Myometrial cell (primary cell): ENCODE results near the gene OGFR. TPM values are rescaled to one million over a fixed set of nuclear protein-coding genes. Genes with fewer than 3 reads are reported as not detected.

ENCODE experiments used
- total RNA-seq: library from RNA; depleted of rRNA; stranded (reverse); fragments of >200 nt; gene quantifications from 2 replicates; pipeline ENCODE4 v1.2.3, GENCODE V29; 2015

OGFR gene, protein sequence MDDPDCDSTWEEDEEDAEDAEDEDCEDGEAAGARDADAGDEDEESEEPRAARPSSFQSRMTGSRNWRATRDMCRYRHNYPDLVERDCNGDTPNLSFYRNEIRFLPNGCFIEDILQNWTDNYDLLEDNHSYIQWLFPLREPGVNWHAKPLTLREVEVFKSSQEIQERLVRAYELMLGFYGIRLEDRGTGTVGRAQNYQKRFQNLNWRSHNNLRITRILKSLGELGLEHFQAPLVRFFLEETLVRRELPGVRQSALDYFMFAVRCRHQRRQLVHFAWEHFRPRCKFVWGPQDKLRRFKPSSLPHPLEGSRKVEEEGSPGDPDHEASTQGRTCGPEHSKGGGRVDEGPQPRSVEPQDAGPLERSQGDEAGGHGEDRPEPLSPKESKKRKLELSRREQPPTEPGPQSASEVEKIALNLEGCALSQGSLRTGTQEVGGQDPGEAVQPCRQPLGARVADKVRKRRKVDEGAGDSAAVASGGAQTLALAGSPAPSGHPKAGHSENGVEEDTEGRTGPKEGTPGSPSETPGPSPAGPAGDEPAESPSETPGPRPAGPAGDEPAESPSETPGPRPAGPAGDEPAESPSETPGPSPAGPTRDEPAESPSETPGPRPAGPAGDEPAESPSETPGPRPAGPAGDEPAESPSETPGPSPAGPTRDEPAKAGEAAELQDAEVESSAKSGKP
- 42.4 and 53.9 TPM in 2 replicates for total RNA-seq

DNA sequence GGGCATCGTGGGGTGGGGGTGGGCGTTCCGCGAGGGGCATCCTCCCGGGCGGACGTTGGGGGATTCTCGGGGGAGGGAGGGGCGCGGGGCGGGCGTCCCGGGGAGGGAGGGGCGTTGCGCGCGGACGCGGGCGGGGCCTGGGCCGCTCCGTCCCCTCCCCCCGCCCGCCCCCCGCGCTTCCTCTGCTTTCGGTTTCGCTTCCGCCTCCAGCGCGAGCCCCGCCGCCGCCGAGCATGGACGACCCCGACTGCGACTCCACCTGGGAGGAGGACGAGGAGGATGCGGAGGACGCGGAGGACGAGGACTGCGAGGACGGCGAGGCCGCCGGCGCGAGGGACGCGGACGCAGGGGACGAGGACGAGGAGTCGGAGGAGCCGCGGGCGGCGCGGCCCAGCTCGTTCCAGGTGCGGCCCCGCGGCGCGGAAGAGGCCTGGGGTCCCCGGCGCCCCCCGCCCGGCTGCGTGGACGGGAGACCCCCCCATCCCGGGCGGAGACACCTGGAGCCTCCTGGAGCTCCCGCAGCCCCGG is at the start of gene OGFR:
OGFR (plus strand) TSS at position 209 of the 528 bp plus-strand sequence; CDS start at position 234, 25 bp downstream.

DNA sequence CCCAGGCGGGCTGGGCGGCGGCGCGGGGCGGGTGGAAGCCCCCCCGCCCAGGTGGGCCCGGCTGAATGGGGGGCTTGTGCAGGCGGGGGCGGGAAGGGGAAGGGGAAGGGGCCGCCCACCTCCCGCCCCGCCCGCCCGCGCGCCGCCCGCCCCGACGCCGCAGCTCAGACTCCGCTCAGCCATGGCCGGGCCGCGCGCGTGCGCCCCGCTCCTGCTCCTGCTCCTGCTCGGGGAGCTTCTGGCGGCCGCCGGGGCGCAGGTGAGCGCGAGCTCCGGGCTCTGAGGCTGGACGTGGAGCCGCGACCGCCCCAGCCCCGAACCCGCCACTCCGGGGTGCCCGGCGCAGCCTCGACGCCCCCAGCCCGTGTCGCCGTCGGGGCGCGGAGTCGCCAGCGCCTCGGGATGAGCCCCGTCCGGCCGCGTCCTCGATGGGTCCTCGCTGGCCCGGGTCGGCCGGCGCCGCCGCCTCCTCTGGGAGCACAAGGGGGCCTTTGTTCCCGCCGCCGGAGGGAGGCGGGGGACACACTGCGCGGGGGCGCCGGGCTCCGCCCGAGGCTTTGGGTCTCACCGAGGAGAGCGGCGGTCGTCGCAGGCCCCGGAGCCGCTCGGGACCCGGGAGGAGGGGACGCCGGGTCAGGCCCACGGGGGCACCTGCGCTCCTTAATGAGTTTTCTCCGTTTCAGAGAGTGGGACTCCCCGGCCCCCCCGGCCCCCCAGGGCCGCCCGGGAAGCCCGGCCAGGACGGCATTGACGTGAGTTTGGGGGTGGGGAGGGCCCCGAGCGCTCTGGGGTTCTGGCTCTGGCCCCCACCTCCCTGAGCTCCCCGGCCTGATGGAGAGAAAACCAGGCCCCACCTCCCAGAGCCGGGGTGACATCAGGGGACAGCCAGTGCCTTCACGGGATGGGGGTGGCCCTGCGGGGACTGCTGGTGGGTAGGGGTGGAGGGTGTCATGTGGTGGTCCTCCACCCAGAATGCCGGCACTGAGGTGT is 12.5 kb downstream of the OGFR start, which contains the start of gene COL9A3:
COL9A3 (plus strand) TSS at position 167 of the 990 bp plus-strand sequence; CDS start at position 182, 15 bp downstream.

DNA sequence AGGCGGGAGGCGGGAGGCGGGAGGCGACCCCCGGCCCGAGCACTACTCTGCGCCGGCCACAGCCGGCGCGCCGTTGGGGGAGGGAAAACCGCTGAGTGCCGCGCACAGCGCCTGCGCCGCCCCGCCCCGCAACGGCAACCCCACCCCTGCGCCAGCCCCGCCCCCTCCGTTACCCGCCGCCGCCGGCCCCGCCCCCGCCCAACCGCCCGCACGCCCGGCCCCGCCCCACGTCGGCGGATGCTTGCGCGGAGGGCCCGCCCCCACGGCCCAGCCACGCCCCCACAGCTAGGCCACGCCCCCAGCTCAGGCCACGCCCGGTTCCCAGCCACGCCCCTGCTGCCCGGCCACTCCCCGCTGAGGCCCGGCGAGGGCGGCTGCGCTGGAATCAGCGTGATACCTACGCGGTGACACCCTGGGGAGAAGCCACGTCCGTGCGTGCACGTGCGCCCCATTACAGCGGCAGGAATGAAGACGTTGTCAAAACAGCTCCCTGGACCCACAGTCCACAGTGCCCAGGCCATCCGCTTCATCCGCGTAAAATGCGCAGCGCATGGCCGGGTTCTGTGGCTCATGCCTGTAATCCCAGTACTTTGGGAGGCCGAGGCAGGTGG is 57.2 kb downstream of the OGFR start, which contains the start of gene TCFL5:
TCFL5 (minus strand) TSS at position 97 of the 611 bp plus-strand sequence. CDS start 152 bp downstream, outside the sequence.

Other genes with a start within 250 kb of the OGFR start
- 0.89 and 3.7 TPM in 2 replicates for gene SLCO4A1, start 162.3 kb upstream of the OGFR start, total RNA-seq
- gene NTSR1, start 96.0 kb upstream of the OGFR start, total RNA-seq, result not detected in 2 replicates
- gene MRGBP, start 8.4 kb upstream of the OGFR start, total RNA-seq, result 12.4 and 17.0 TPM in 2 replicates
- gene COL9A3, start 12.2 kb downstream of the OGFR start, total RNA-seq, result 1.4 and 2.3 TPM in 2 replicates
- gene TCFL5, start 57.0 kb downstream of the OGFR start, total RNA-seq, result 10.1 and 15.0 TPM in 2 replicates
- gene DIDO1, start 121.7 kb downstream of the OGFR start, total RNA-seq, result 29.7 and 30.8 TPM in 2 replicates
- gene GID8, start 133.3 kb downstream of the OGFR start, total RNA-seq, result 18.5 and 20.4 TPM in 2 replicates
- gene SLC17A9, start 147.9 kb downstream of the OGFR start, total RNA-seq, result 26.1 and 36.3 TPM in 2 replicates
- not detected in 2 replicates for gene BHLHE23, start 202.1 kb downstream of the OGFR start, total RNA-seq